H1 (cell line): ENCODE data around the gene PDE1A. TPM values are rescaled to one million over a fixed set of nuclear protein-coding genes. Genes with fewer than 3 reads are reported as not detected.

ENCODE experiments used
- CTCF ChIA-PET: fragments of 300-600 bp; sonication (Branson Sonifier 250); formaldehyde crosslinking; loops from one replicate; lab custom pipeline; 2021; ENCODE audit not compliant: partially characterized antibody; lab: Charles Lee
- POLR2A ChIA-PET: fragments of 300-600 bp; sonication (Branson Sonifier 250); formaldehyde crosslinking; loops from one replicate; lab custom pipeline; 2021; ENCODE audit warnings: inconsistent platforms; ENCODE audit not compliant: partially characterized antibody; lab: Charles Lee
- DNase-seq, 2 experiments: peaks; one replicate each; pipeline versions ENCODE4 v3.0.0 to v3.0.0-alpha.2; 2010 to 2022; ENCODE audit warnings: low spot score in 2 of 2, low read depth in 1 of 2, mixed read lengths in 1 of 2
- FAIRE-seq: peaks from 2 replicates; lab custom pipeline; 2011; peaks lifted over from hg19 to GRCh38; lab: Jason Lieb, UNC
- H2AFZ ChIP-seq: 2 replicates; pipeline ENCODE4 v1.8.1; 2012; ENCODE audit warnings: low read length, inconsistent platforms
- H2AK5ac ChIP-seq: 2 replicates; pipeline ENCODE4 v1.6.1; 2013; ENCODE audit warnings: low read depth, low read length
- H2BK120ac ChIP-seq: replicated peaks from 2 replicates; pipeline ENCODE3; 2013; ENCODE audit warnings: low read depth, low read length, inconsistent platforms
- H2BK12ac ChIP-seq: 2 replicates; pipeline ENCODE4 v1.6.1; 2013; ENCODE audit warnings: low read depth, low read length
- H2BK15ac ChIP-seq: 2 replicates; pipeline ENCODE4 v1.6.1; 2013; ENCODE audit warnings: low read length
- H2BK20ac ChIP-seq: 2 replicates; pipeline ENCODE4 v1.6.1; 2013; ENCODE audit warnings: low read length
- H2BK5ac ChIP-seq: 2 replicates; pipeline ENCODE4 v1.6.1; 2013; ENCODE audit warnings: low read depth, low read length
- H3K14ac ChIP-seq: 2 replicates; pipeline ENCODE4 v1.6.1; 2013; ENCODE audit warnings: inconsistent platforms; ENCODE audit not compliant: insufficient read length
- H3K18ac ChIP-seq: 2 replicates; pipeline ENCODE4 v1.6.1; 2013; ENCODE audit warnings: low read length; ENCODE audit errors: extremely low read depth
- H3K23ac ChIP-seq: 2 replicates; pipeline ENCODE4 v1.6.1; 2013; ENCODE audit warnings: inconsistent platforms; ENCODE audit not compliant: insufficient read length
- H3K23me2 ChIP-seq: 2 replicates; pipeline ENCODE4 v1.6.1; 2013; ENCODE audit warnings: low read depth, low read length
- H3K27ac ChIP-seq: 2 replicates; pipeline ENCODE4 v1.6.1; 2011; ENCODE audit warnings: low read depth, low read length, inconsistent platforms
- H3K27me3 ChIP-seq, 4 experiments: replicated peaks in 1 of 4; 1 replicate in 1 of 4; 2 replicates in 3 of 4; pipeline versions ENCODE4 v1.6.1 to v1.8.1; 2011 to 2013; ENCODE audit warnings: low read length in 3 of 4, mild to moderate bottlenecking in 3 of 4, inconsistent platforms in 2 of 4, mixed read lengths in 2 of 4, moderate library complexity in 1 of 4; ENCODE audit not compliant: control insufficient read depth in 3 of 4, insufficient read depth in 3 of 4; ENCODE audit errors: extremely low read depth in 1 of 4
- H3K36me3 ChIP-seq, 4 experiments: 2 replicates each; pipeline versions ENCODE4 v1.6.1 to v1.8.1; 2011 to 2013; ENCODE audit warnings: mild to moderate bottlenecking in 4 of 4, low read length in 3 of 4, moderate library complexity in 2 of 4, control low read depth in 1 of 4, inconsistent platforms in 1 of 4; ENCODE audit not compliant: insufficient read depth in 4 of 4, control insufficient read depth in 2 of 4
- H3K4ac ChIP-seq: replicated peaks from 2 replicates; pipeline ENCODE3; 2013; ENCODE audit warnings: low read length, low read depth, mixed read lengths, inconsistent platforms; ENCODE audit not compliant: insufficient read length
- H3K4me1 ChIP-seq, 4 experiments: replicated peaks in 1 of 4; 1 replicate in 1 of 4; 2 replicates in 3 of 4; pipeline versions ENCODE4 v1.6.1 to v1.8.1; 2011 to 2013; ENCODE audit warnings: low read length in 3 of 4, inconsistent platforms in 2 of 4, mixed read lengths in 1 of 4; ENCODE audit not compliant: insufficient read depth in 4 of 4, control insufficient read depth in 3 of 4
- H3K4me2 ChIP-seq, 2 experiments: 2 replicates each; pipeline versions ENCODE4 v1.6.1 to v1.8.1; 2011 to 2013; ENCODE audit warnings: low read depth in 2 of 2, low read length in 2 of 2, control low read depth in 1 of 2, inconsistent platforms in 1 of 2, mild to moderate bottlenecking in 1 of 2; ENCODE audit not compliant: insufficient read depth in 1 of 2
- H3K4me3 ChIP-seq, 4 experiments: fragments of 200-600, 300-600 bp in 1 of 4; sonication (generic), shearing (Covaris generic), sonication (Bioruptor Twin) in 1 of 4; 2 replicates each; pipeline versions ENCODE4 v1.5.1 to v1.8.1; 2011 to 2016; ENCODE audit warnings: low read length in 4 of 4, low read depth in 3 of 4, control low read depth in 2 of 4, inconsistent platforms in 2 of 4, mild to moderate bottlenecking in 2 of 4, mixed read lengths in 1 of 4, moderate library complexity in 1 of 4; ENCODE audit not compliant: insufficient read depth in 2 of 4; ENCODE audit errors: extremely low read depth in 1 of 4
- H3K56ac ChIP-seq: replicated peaks from 2 replicates; pipeline ENCODE3; 2013; ENCODE audit warnings: low read depth, mild to moderate bottlenecking, mixed read lengths, low read length, inconsistent platforms; ENCODE audit not compliant: insufficient read length
- H3K79me1 ChIP-seq: 2 replicates; pipeline ENCODE4 v1.6.1; 2013; ENCODE audit warnings: low read depth, low read length, control low read depth
- H3K79me2 ChIP-seq, 2 experiments: 2 replicates each; pipeline versions ENCODE4 v1.6.1 to v1.8.1; 2012 to 2013; ENCODE audit warnings: low read length in 2 of 2, mild to moderate bottlenecking in 2 of 2, inconsistent platforms in 1 of 2; ENCODE audit not compliant: insufficient read depth in 2 of 2, control insufficient read depth in 1 of 2
- H3K9ac ChIP-seq, 4 experiments: replicated peaks in 1 of 4; 1 replicate in 1 of 4; 2 replicates in 3 of 4; pipeline versions ENCODE4 v1.6.1 to v1.8.1; 2011 to 2013; ENCODE audit warnings: low read depth in 3 of 4, low read length in 3 of 4, control low read depth in 2 of 4, mild to moderate bottlenecking in 2 of 4, moderate library complexity in 2 of 4, inconsistent platforms in 1 of 4; ENCODE audit errors: extremely low read depth in 1 of 4
- H3K9me3 ChIP-seq, 2 experiments: 2 replicates each; pipeline versions ENCODE4 v1.6.1 to v1.8.1; 2012 to 2013; ENCODE audit warnings: mild to moderate bottlenecking in 2 of 2, moderate library complexity in 2 of 2, control low read depth in 1 of 2, inconsistent platforms in 1 of 2, low read depth in 1 of 2, low read length in 1 of 2, mixed read lengths in 1 of 2; ENCODE audit not compliant: insufficient read depth in 2 of 2
- H4K20me1 ChIP-seq, 2 experiments: replicated peaks in 1 of 2; 2 replicates each; pipeline versions ENCODE3 to v1.8.1; 2011 to 2013; ENCODE audit warnings: inconsistent platforms in 2 of 2, low read length in 2 of 2, mild to moderate bottlenecking in 1 of 2; ENCODE audit not compliant: insufficient read depth in 2 of 2, control insufficient read depth in 1 of 2
- H4K5ac ChIP-seq: 2 replicates; pipeline ENCODE4 v1.6.1; 2013; ENCODE audit warnings: low read length, low read depth, mixed read lengths, inconsistent platforms; ENCODE audit not compliant: insufficient read length
- H4K8ac ChIP-seq: 2 replicates; pipeline ENCODE4 v1.8.0; 2013; ENCODE audit warnings: mild to moderate bottlenecking, moderate library complexity, low read length, inconsistent platforms; ENCODE audit not compliant: insufficient read depth; ENCODE audit errors: extremely low read depth
- H4K91ac ChIP-seq: replicated peaks from 2 replicates; pipeline ENCODE3; 2013; ENCODE audit warnings: low read length, mixed read lengths, inconsistent platforms; ENCODE audit not compliant: insufficient read length
- EZH2 ChIP-seq: fragments of 200-600 bp; sonication (generic); IDR thresholded peaks from 2 replicates; pipeline ENCODE4 v1.7.1; 2012; ENCODE audit warnings: low read depth, mild to moderate bottlenecking, moderate library complexity, low read length, inconsistent platforms; ENCODE audit not compliant: severe bottlenecking
- FOSL1 ChIP-seq: IDR thresholded peaks from 2 replicates; pipeline ENCODE4 v1.6.1; 2011; ENCODE audit warnings: mild to moderate bottlenecking, low read depth, low read length, moderate library complexity; ENCODE audit not compliant: insufficient read depth
- RNF2 ChIP-seq: fragments of 200-900, 300-1000 bp; sonication (generic); IDR thresholded peaks from 2 replicates; pipeline ENCODE4 v1.7.1; 2016; ENCODE audit warnings: borderline replicate concordance, low read depth, mild to moderate bottlenecking, antibody characterized with exemption, low read length; ENCODE audit not compliant: poor library complexity, severe bottlenecking; ENCODE audit errors: missing control alignments
- WGBS, 2 experiments: shearing (Covaris generic) in 1 of 2; methylation state at CpG; one replicate each; pipeline versions ENCODE4 v1.1.6 to v1.1.7; 2013 to 2015; ENCODE audit warnings: low lambda C conversion rate in 2 of 2, mixed read lengths in 2 of 2, inconsistent platforms in 1 of 2, low coverage in 1 of 2, missing lambda C conversion rate in 1 of 2; ENCODE audit not compliant: insufficient replicate concordance in 2 of 2, insufficient coverage in 1 of 2, insufficient read length in 1 of 2; ENCODE audit errors: extremely low coverage in 1 of 2, missing lambda C conversion rate in 1 of 2; 5-methylcytosine and 5-hydroxymethylcytosine counted together
- polyA plus RNA-seq, 7 experiments: library from polyadenylated mRNA; depleted of rRNA in 3 of 7; stranded (reverse) in 5 of 7; unstranded in 2 of 7; fragments of >200 nt in 5 of 7; fragments of 200-250 nt in 2 of 7; gene quantifications; 1 replicate in 5 of 7; 2 replicates in 1 of 7; 4 replicates in 1 of 7; pipeline versions ENCODE4 v1.2.1 to v1.2.3, GENCODE V29; 2011 to 2013; ENCODE audit warnings: missing spikeins in 2 of 7, mixed read lengths in 2 of 7
- total RNA-seq: library from RNA; stranded (reverse); fragmentation: NEBNext Ultra II Directional; extraction: Animal tissue kit (Norgen Biotek cat#: 25700); gene quantifications from 2 replicates; pipeline ENCODE4 v1.2.1, GENCODE V29; 2021

Gene PDE1A
- total and polyA plus RNA-seq, 2 of the 8 experiments (the other 6 are each of a cell fraction or from before 2014, with no cell fraction given): 0.34 TPM; not detected in 1

- Histone ChIP-seq H4K20me1 (no peaks in the 10 kb centered on the region), H3K36me3 (no peaks in the 10 kb centered on the region), H2BK120ac (no peak overlapping the region)
Observed at GRCh38 chr2:182252534-182252933, 174.3 kb downstream of the PDE1A start.

More at GRCh38 chr2:182252534-182252933, 174.3 kb downstream of the PDE1A start:
- Histone ChIP-seq H3K4me2 (no peak overlapping the region), H2AFZ (no peak overlapping the region), H2AK5ac (no peak overlapping the region), H3K23ac (no peak overlapping the region), H4K91ac (no peak overlapping the region), H3K4me1 (no peaks in the 10 kb centered on the region), H3K4ac (no peak overlapping the region), H3K4me3 (no peak overlapping the region), H3K27ac (no peak overlapping the region), H3K27me3 (no peaks in the 10 kb centered on the region), H3K18ac (no peak overlapping the region), H2BK12ac (no peak overlapping the region)
- no peak for DNase-seq
- FAIRE-seq: no peak
- POLR2A ChIA-PET: no interaction called here
- no peak for TF ChIP-seq FOSL1
- TF ChIP-seq EZH2: no peak
- no peak for TF ChIP-seq RNF2
- TF ChIP-seq, all 59 proteins: peak for 0
- H3K9ac ChIP-seq: no peak overlapping the region
- no peak overlapping the region for H3K56ac ChIP-seq
- H3K14ac ChIP-seq: no peak overlapping the region
- H3K23me2 ChIP-seq: no peaks in the 10 kb centered on the region
- WGBS, 2 experiments: 94% methylated on average over 2 of the region's 2 CpGs; no CpG with 5 or more reads in 1 of the 2 experiments
- no peaks in the 10 kb centered on the region for H3K79me1 ChIP-seq
- no peak overlapping the region for H2BK15ac ChIP-seq
- H4K5ac ChIP-seq: no peak overlapping the region
- H3K9me3 ChIP-seq: no peaks in the 10 kb centered on the region
- H4K8ac ChIP-seq: no peak overlapping the region
- no peaks in the 10 kb centered on the region for H3K79me2 ChIP-seq
- no peak overlapping the region for H2BK5ac ChIP-seq
- H2BK20ac ChIP-seq: no peak overlapping the region
- CTCF ChIA-PET: no interaction called here
